Left ventricle myocardium inferior (tissue), 1 donor: Measurements from ENCODE around the gene PPAN. TPM values are rescaled to one million over a fixed set of nuclear protein-coding genes. Genes with fewer than 3 reads are reported as not detected.

Source experiments
- DNase-seq: peaks from one replicate; pipeline ENCODE4 v3.0.0-alpha.2; 2020
- H3K27ac ChIP-seq: fragments of 200-600 bp; replicated peaks from 2 replicates; pipeline ENCODE4 v1.8.0; 2021
- H3K27me3 ChIP-seq: fragments of 200-600 bp; 2 replicates; pipeline ENCODE4 v1.8.0; 2021; ENCODE audit warnings: low read depth
- H3K36me3 ChIP-seq: fragments of 200-600 bp; 2 replicates; pipeline ENCODE4 v1.8.0; 2021
- H3K4me1 ChIP-seq: fragments of 200-600 bp; 2 replicates; pipeline ENCODE4 v1.8.0; 2021
- H3K4me3 ChIP-seq: fragments of 200-600 bp; 2 replicates; pipeline ENCODE4 v1.8.0; 2021; ENCODE audit warnings: mild to moderate bottlenecking, moderate library complexity
- H3K9me3 ChIP-seq: fragments of 200-600 bp; replicated peaks from 2 replicates; pipeline ENCODE4 v1.8.0; 2021
- CTCF ChIP-seq: fragments of 200-600 bp; IDR thresholded peaks from 2 replicates; pipeline ENCODE4 v1.8.0; 2021; ENCODE audit warnings: antibody characterized with exemption, mild to moderate bottlenecking, borderline replicate concordance
- intact Hi-C: fragments of 100-400 bp; cut with micrococcal nuclease; formaldehyde crosslinking; loops from one replicate; pipeline ENCODE4 v1.11.0; 2022
- total RNA-seq: library from RNA; stranded (reverse); fragmentation: NEBNext Ultra II Directional; extraction: Animal tissue kit (Norgen Biotek cat#: 25700); gene quantifications from one replicate; pipeline ENCODE4 v1.2.1, GENCODE V29; 2021
- donor health status: DM: no; HTN: yes; CAD: no; lungs with severe emphysema.

The PPAN gene
- total RNA-seq, 1 donor from 2014 or later: 23.6 TPM

DNA sequence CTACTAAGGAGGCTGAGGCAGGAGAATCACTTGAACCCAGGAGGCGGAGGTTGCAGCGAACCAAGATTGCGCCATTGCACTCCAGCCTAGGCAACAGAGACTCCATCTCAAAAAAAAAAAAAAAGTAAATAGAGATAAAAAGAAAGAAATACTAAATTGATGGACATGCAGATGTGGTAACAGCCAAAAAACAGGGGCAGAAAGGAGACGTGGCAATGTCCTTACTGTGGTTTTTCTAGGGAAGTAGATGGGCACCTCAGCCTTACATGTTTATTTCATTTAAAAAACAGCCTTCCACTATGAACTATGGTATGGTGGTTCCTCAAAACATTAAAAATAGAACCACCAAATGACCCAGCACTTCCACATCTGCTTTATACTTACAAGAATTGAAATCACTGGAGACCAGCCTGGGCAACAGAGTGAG lies 20.1 kb downstream of the PPAN start:
- no peaks in the 10 kb centered on the region for H3K4me1 ChIP-seq
- H3K9me3 ChIP-seq: peaks cover 4% of the 10 kb centered on the region
- intact Hi-C loops: no loop called here
- no peak for TF ChIP-seq CTCF
- no peak for DNase-seq
- no peak overlapping the region for H3K27ac ChIP-seq
- H3K27me3 ChIP-seq: no peaks in the 10 kb centered on the region
- peaks cover 21% of the 10 kb centered on the region for H3K36me3 ChIP-seq
- H3K4me3 ChIP-seq: no peak overlapping the region

- H3K27ac ChIP-seq: no peak overlapping the region
- H3K36me3 ChIP-seq: peaks cover 80% of the 10 kb centered on the region
- no peaks in the 10 kb centered on the region for H3K27me3 ChIP-seq
- TF ChIP-seq CTCF: no peak
- H3K9me3 ChIP-seq: no peaks in the 10 kb centered on the region
- no peak for DNase-seq
- intact Hi-C loops: no loop called here
- no peak overlapping the region for H3K4me3 ChIP-seq
- H3K4me1 ChIP-seq: no peaks in the 10 kb centered on the region
Measured at GRCh38 chr19:10132905-10133304, 26.7 kb downstream of the PPAN start.

- Histone ChIP-seq H3K4me3 (no peak overlapping the region), H3K27ac (no peak overlapping the region), H3K36me3 (peaks cover 87% of the 10 kb centered on the region), H3K27me3 (no peaks in the 10 kb centered on the region), H3K4me1 (no peaks in the 10 kb centered on the region), H3K9me3 (no peaks in the 10 kb centered on the region)
- intact Hi-C loops: no loop called here
- TF ChIP-seq CTCF: no peak
- no peak for DNase-seq
Measured at GRCh38 chr19:10133596-10133995, 27.4 kb downstream of the PPAN start.

- intact Hi-C loops: no loop called here
- no peaks in the 10 kb centered on the region for H3K9me3 ChIP-seq
- no peak for TF ChIP-seq CTCF
- no peak overlapping the region for H3K4me3 ChIP-seq
- DNase-seq: no peak
- no peaks in the 10 kb centered on the region for H3K4me1 ChIP-seq
- H3K27ac ChIP-seq: no peak overlapping the region
- H3K27me3 ChIP-seq: no peaks in the 10 kb centered on the region
- H3K36me3 ChIP-seq: peaks cover 90% of the 10 kb centered on the region
Measured at GRCh38 chr19:10134040-10134439, 27.9 kb downstream of the PPAN start.

DNA sequence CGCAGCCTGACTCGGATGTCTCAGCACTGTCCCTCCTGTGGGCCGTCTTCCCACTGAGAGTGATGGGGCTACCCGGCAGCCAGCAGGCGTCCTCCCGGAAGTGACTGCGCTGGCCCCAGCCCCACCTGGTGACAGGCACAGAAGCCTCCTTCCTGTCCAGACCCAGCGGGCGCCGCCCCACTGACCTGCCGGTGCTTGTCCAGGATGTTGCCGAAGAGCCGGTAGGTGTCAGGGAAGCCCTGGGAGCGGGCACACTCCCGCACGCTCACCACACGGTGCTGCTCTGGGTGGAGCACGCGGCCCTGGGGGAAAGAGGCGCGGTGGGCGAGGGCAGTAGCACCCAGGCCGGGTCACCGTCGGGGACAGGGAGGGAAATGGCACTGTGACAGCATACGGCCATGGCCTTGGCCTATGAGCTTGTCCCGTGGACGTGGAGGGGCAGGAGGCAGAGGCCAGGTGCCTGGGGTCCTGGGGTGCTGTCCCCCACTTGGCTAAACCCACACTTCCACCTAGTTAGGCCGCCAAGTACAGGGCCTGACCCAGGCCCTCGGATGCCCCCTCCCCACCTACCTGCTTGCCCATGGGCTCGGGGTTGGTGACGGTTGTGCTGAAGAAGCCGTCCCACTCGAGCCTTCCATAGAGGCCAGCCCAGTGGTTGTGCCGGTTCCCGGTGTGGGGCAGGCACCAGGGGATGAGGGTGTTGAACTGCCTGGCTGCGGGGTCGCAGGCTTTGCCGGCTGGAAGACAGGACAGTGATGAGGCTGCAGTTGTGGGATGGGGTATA lies 29.6 kb downstream of the PPAN start:
- Histone ChIP-seq H3K4me1 (no peaks in the 10 kb centered on the region), H3K27me3 (no peaks in the 10 kb centered on the region), H3K4me3 (no peak overlapping the region), H3K27ac (no peak overlapping the region), H3K9me3 (no peaks in the 10 kb centered on the region), H3K36me3 (peaks cover 97% of the 10 kb centered on the region)
- DNase-seq: no peak
- intact Hi-C loops: no loop called here
- no peak for TF ChIP-seq CTCF
